Cardiac muscle cell (in vitro differentiated cells and primary cell): Measurements from ENCODE around the gene LRRC49. TPM values are rescaled to one million over a fixed set of nuclear protein-coding genes. Genes with fewer than 3 reads are reported as not detected.

Experiments
- DNase-seq, 2 donors: peaks; one replicate each; pipeline versions ENCODE4 v3.0.0 to v3.0.0-alpha.2; 2010 to 2017; ENCODE audit warnings: low read depth in 1 of 2, low spot score in 1 of 2
- H3K27ac ChIP-seq: fragments of 200-600 bp; sonication (generic); 2 replicates; pipeline ENCODE4 v1.5.1; 2016
- H3K27me3 ChIP-seq: fragments of 200-600 bp; sonication (generic); 2 replicates; pipeline ENCODE4 v1.6.0; 2016; ENCODE audit warnings: control low read depth
- H3K36me3 ChIP-seq: fragments of 200-600 bp; sonication (generic); 2 replicates; pipeline ENCODE4 v1.5.1; 2016; ENCODE audit warnings: control low read depth
- H3K4me1 ChIP-seq: fragments of 200-600 bp; sonication (generic); 2 replicates; pipeline ENCODE4 v1.8.1; 2017; ENCODE audit warnings: low read depth, mild to moderate bottlenecking, mixed run types
- H3K4me3 ChIP-seq: fragments of 200-600 bp; sonication (generic); 2 replicates; pipeline ENCODE4 v1.5.1; 2016; ENCODE audit warnings: mild to moderate bottlenecking
- H3K9me3 ChIP-seq: fragments of 200-600 bp; sonication (generic); 2 replicates; pipeline ENCODE4 v1.5.1; 2017; ENCODE audit warnings: low read depth, mild to moderate bottlenecking, control low read depth
- CTCF ChIP-seq: IDR thresholded peaks from 2 replicates; pipeline ENCODE4 v1.5.1; 2012; ENCODE audit warnings: low read depth, mild to moderate bottlenecking, low read length
- polyA plus RNA-seq: library from polyadenylated mRNA; unstranded; fragments of >200 nt; fragmentation: Nextera tagmentation; extraction: Ambion mirVana; gene quantifications from 2 replicates; pipeline ENCODE4 v1.2.1, GENCODE V29; 2016
- total RNA-seq: library from RNA; depleted of rRNA; stranded (reverse); fragments of >200 nt; gene quantifications from 2 replicates; pipeline ENCODE4 v1.2.3, GENCODE V29; 2016

The LRRC49 gene
- total and polyA plus RNA-seq, 2 experiments from 2014 or later, result 11.6 to 12.5 TPM

DNA sequence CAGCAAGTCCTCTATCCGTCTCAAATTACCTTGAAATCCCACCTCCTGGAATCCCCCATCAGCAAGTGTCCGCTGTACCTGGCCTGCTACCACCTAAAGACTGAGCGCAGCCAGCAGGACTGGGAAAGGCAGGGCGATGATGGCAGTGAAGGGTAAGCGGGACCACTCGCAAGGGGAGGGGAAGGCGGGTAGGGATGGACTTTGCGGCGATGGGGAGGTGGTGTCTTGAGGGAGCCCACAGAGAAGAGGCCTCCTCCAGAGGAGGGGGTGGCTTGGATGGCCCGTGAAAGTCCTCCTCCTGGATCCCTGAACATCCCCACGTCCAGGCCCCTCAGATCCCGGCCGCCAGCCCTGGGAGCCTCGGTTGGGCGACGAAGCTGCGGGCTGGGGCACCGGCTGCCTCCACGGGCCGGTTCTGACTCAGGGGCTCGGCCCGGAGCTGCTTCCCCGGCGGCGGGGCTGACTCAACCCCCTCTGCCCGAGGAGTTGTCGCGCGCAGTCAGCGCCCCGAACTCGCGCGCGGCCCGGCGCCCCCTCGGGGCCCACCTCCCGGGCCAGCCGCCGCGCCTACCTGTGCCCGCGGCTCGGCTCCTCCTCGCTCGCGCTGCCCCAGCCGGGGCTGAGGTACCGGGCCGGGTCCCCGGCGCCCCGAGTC, 39.2 kb upstream of the LRRC49 start:
- Histone ChIP-seq H3K4me3 (peak overlapping the region; percentile 82), H3K4me1 (peaks cover 17% of the 10 kb centered on the region), H3K27ac (peak overlapping the region; percentile 68), H3K36me3 (peaks cover 9% of the 10 kb centered on the region), H3K9me3 (no peaks in the 10 kb centered on the region), H3K27me3 (no peaks in the 10 kb centered on the region)
- DNase-seq, result peak in 1 of 2 donors; percentile 61
- no peak for TF ChIP-seq CTCF

DNA sequence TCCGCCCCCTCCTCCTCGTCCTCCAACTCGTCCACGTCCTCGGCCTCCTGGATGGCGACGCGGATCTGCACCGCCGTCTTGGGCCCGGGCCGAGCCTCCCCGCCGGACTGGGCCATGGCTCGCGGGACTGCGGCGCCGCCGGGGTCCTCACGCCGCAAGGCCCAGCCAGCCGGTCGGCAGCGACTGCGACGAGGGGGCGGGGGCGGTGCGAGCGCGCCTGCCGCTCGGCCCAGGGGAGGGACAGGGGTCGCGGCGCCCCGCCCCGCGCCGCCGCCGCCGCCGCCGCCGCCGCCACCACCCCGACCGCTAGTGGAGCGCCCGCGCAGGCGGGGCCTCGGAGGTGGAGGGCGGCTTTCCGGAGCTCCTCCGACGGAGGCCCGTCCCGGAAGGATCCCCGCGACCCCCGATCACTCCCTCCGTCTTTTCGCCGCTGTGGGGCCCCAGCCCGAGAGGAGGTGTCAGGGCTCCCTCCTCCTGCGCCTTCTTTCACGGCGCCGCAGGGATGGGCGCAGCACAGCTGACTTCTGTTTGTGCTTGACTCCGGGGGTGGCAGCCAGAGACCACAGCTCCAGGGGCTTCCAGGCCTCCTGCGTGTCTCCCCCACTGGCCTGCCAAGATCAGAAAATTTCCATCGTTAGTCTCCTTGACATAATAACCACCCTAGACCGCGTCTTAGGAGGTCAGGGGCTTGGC, 38.5 kb upstream of the LRRC49 start, which contains the start of gene LARP6:
LARP6 (minus strand) TSS at position 185 of the 693 bp plus-strand sequence; CDS start at position 116, 69 bp downstream.
- Histone ChIP-seq H3K4me3 (peak within 1 kb of the TSS; percentile 82), H3K36me3 (peaks cover 9% of the 10 kb centered on the region), H3K4me1 (peaks cover 17% of the 10 kb centered on the region), H3K27ac (peak within 1 kb of the TSS; percentile 68), H3K9me3 (no peaks in the 10 kb centered on the region), H3K27me3 (no peaks in the 10 kb centered on the region)
- no peak for TF ChIP-seq CTCF
- DNase-seq, result peak; percentile 62 to 88

- no peaks in the 10 kb centered on the region for H3K9me3 ChIP-seq
- peaks cover 9% of the 10 kb centered on the region for H3K36me3 ChIP-seq
- peaks cover 17% of the 10 kb centered on the region for H3K4me1 ChIP-seq
- H3K27me3 ChIP-seq, result no peaks in the 10 kb centered on the region
- DNase-seq, result peak in 1 of 2 donors; percentile 46
- peak overlapping the region; percentile 67 for H3K27ac ChIP-seq
- TF ChIP-seq CTCF, result peak; percentile 9
- H3K4me3 ChIP-seq, result peak overlapping the region; percentile 82
Measured at GRCh38 chr15:70854666-70854976, 38.0 kb upstream of the LRRC49 start.

GRCh38 chr15:70855764-70856163, 36.9 kb upstream of the LRRC49 start:
- no peak for TF ChIP-seq CTCF
- Histone ChIP-seq H3K36me3 (peaks cover 5% of the 10 kb centered on the region), H3K4me3 (no peak overlapping the region), H3K4me1 (peaks cover 17% of the 10 kb centered on the region), H3K9me3 (no peaks in the 10 kb centered on the region), H3K27ac (no peak overlapping the region), H3K27me3 (no peaks in the 10 kb centered on the region)
- no peak for DNase-seq

- Histone ChIP-seq H3K36me3 (no peaks in the 10 kb centered on the region), H3K9me3 (no peaks in the 10 kb centered on the region), H3K4me3 (no peak overlapping the region), H3K27ac (no peak overlapping the region), H3K27me3 (no peaks in the 10 kb centered on the region), H3K4me1 (peaks cover 17% of the 10 kb centered on the region)
- peak in 1 of 2 donors; percentile 56 for DNase-seq
- no peak for TF ChIP-seq CTCF
Measured at GRCh38 chr15:70856177-70856883, 36.3 kb upstream of the LRRC49 start.
